OCI-LY7 (cell line): ENCODE measurements around the gene CEP131. TPM values are rescaled to one million over a fixed set of nuclear protein-coding genes. Genes with fewer than 3 reads are reported as not detected.

Experiments used
- BruUV-seq: library from RNA; stranded (reverse); fragments of 400-500 nt; replicated peaks from 2 replicates; lab custom pipeline; 2021; lab: Mats Ljungman, UMichigan
- CTCF ChIA-PET: fragments of 300-600 bp; sonication (Branson Sonifier 250); formaldehyde crosslinking; loops from one replicate; lab custom pipeline; 2022; ENCODE audit warnings: antibody characterized with exemption; ENCODE audit not compliant: unreplicated experiment; lab: Charles Lee
- POLR2A ChIA-PET: fragments of 300-600 bp; sonication (Branson Sonifier 250); formaldehyde crosslinking; loops from one replicate; lab custom pipeline; 2022; ENCODE audit warnings: antibody characterized with exemption; lab: Charles Lee
- DNase-seq: peaks from one replicate; pipeline ENCODE4 v3.0.0-alpha.2; 2015; ENCODE audit warnings: low spot score
- H2AFZ ChIP-seq: fragments of 200-600 bp; sonication (generic), shearing (Covaris generic); 2 replicates; pipeline ENCODE4 v1.6.1; 2014; ENCODE audit warnings: mild to moderate bottlenecking, antibody characterized with exemption, low read length, moderate library complexity
- H3K27ac ChIP-seq: fragments of 200-600 bp; sonication (generic); 2 replicates; pipeline ENCODE4 v1.5.1; 2014; ENCODE audit warnings: mixed run types, low read depth, mild to moderate bottlenecking, moderate library complexity, low read length, inconsistent platforms; ENCODE audit not compliant: poor library complexity, severe bottlenecking
- H3K36me3 ChIP-seq: fragments of 200-600 bp; sonication (generic); 2 replicates; pipeline ENCODE4 v1.6.1; 2014; ENCODE audit warnings: mild to moderate bottlenecking, antibody characterized with exemption, low read length, moderate library complexity, mixed read lengths; ENCODE audit not compliant: insufficient read depth
- H3K4me1 ChIP-seq: fragments of 200-600 bp; sonication (generic); 2 replicates; pipeline ENCODE4 v1.5.1; 2014; ENCODE audit warnings: mild to moderate bottlenecking, low read length; ENCODE audit not compliant: insufficient read depth, poor library complexity, severe bottlenecking
- H3K4me2 ChIP-seq: fragments of 200-600 bp; sonication (generic); 2 replicates; pipeline ENCODE4 v1.6.1; 2014; ENCODE audit warnings: mild to moderate bottlenecking, low read length
- H3K4me3 ChIP-seq: fragments of 200-600 bp; sonication (generic); 2 replicates; pipeline ENCODE4 v1.5.1; 2014; ENCODE audit warnings: mild to moderate bottlenecking, low read depth, low read length; ENCODE audit not compliant: poor library complexity, severe bottlenecking
- H3K79me2 ChIP-seq: fragments of 200-600 bp; sonication (generic); 2 replicates; pipeline ENCODE4 v1.6.1; 2016; ENCODE audit warnings: low read depth, mild to moderate bottlenecking, low read length, moderate library complexity, mixed read lengths; ENCODE audit not compliant: insufficient read depth
- H3K9me2 ChIP-seq: fragments of 200-600 bp; sonication (generic); 2 replicates; pipeline ENCODE4 v1.6.1; 2016; ENCODE audit warnings: mild to moderate bottlenecking, low read length, mixed read lengths; ENCODE audit not compliant: insufficient read depth
- H3K9me3 ChIP-seq: fragments of 200-600 bp; sonication (generic); 2 replicates; pipeline ENCODE4 v1.6.1; 2014; ENCODE audit warnings: mild to moderate bottlenecking, mixed run types, low read length, mixed read lengths
- H4K20me1 ChIP-seq: fragments of 200-600 bp; sonication (generic); 2 replicates; pipeline ENCODE4 v1.6.1; 2014; ENCODE audit warnings: mild to moderate bottlenecking, antibody characterized with exemption, low read length, moderate library complexity, mixed read lengths; ENCODE audit not compliant: insufficient read depth
- CTCF ChIP-seq: fragments of 200-600 bp; sonication (generic); conservative IDR thresholded peaks from 2 replicates; pipeline ENCODE4 v1.5.1; 2014; ENCODE audit warnings: mild to moderate bottlenecking, antibody characterized with exemption, low read length, moderate library complexity, mixed read lengths
- EZH2phosphoT487 ChIP-seq: fragments of 200-600 bp; sonication (generic); IDR thresholded peaks from 2 replicates; pipeline ENCODE4 v1.6.1; 2018; ENCODE audit warnings: low read depth, borderline replicate concordance, mild to moderate bottlenecking, mixed run types, antibody characterized with exemption, low read length, moderate library complexity, mixed read lengths
- intact Hi-C: fragments of 100-400 bp; cut with micrococcal nuclease; formaldehyde crosslinking; loops from one replicate; pipeline ENCODE4 v1.10.0; 2022; ENCODE audit not compliant: unreplicated experiment
- total RNA-seq, 2 experiments: library from RNA; depleted of rRNA in 1 of 2; stranded (reverse); fragments of >200 nt in 1 of 2; shearing (Covaris generic) in 1 of 2; gene quantifications; 2 replicates each; pipeline ENCODE4 v1.2.3, GENCODE V29; 2014 to 2022

Gene CEP131
- total RNA-seq, 2 experiments from 2014 or later = 32.9 to 38.6 TPM

GRCh38 chr17:81249223-81250040 is 26.7 kb upstream of the CEP131 start:
- no peaks in the 10 kb centered on the region for H3K9me3 ChIP-seq
- peak overlapping the region; percentile 94 for H3K27ac ChIP-seq
- intact Hi-C loops = no loop called here
- H3K9me2 ChIP-seq = no peaks in the 10 kb centered on the region
- peak overlapping the region; percentile 76 for H3K4me2 ChIP-seq
- H3K36me3 ChIP-seq = peaks cover 28% of the 10 kb centered on the region
- CTCF ChIA-PET = no interaction called here
- TF ChIP-seq EZH2phosphoT487 (no peak), CTCF (no peak)
- DNase-seq = peak; percentile 26
- BruUV-seq = no TSS peak
- H4K20me1 ChIP-seq = no peaks in the 10 kb centered on the region
- H2AFZ ChIP-seq = no peak overlapping the region
- peak overlapping the region; percentile 57 for H3K4me3 ChIP-seq
- peaks cover 49% of the 10 kb centered on the region for H3K4me1 ChIP-seq
- H3K79me2 ChIP-seq = no peaks in the 10 kb centered on the region
- POLR2A ChIA-PET = no interaction called here

DNA sequence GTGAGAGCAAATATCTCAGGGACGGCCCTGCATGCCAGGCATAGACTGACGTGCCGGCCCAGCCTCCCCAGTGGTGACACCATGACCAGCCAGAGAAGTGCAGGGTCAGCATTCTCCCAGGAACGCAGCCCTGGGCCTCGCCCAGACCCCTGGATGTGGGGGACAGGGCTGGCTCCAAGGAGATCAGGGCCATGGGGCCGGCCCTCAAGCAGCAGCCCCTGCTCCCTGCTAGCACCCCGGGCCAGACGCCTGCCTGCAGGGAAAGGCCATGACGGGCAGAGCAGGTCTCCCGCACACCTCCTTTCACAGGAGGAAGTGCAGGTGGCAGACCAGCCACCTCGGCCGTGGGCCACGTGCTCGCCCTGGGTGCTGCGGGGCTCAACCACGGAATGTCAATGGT is 25.9 kb upstream of the CEP131 start:
- ChIA-PET POLR2A (no interaction called here), CTCF (no interaction called here)
- H3K79me2 ChIP-seq = no peaks in the 10 kb centered on the region
- no peak for TF ChIP-seq EZH2phosphoT487
- TF ChIP-seq CTCF = no peak
- H3K9me2 ChIP-seq = no peaks in the 10 kb centered on the region
- DNase-seq = no peak
- BruUV-seq = no TSS peak
- no peak overlapping the region for H3K4me2 ChIP-seq
- H3K27ac ChIP-seq = no peak overlapping the region
- H3K9me3 ChIP-seq = no peaks in the 10 kb centered on the region
- H2AFZ ChIP-seq = no peak overlapping the region
- no peak overlapping the region for H3K4me3 ChIP-seq
- peaks cover 22% of the 10 kb centered on the region for H3K36me3 ChIP-seq
- H3K4me1 ChIP-seq = peaks cover 53% of the 10 kb centered on the region
- intact Hi-C loops = no loop called here
- no peaks in the 10 kb centered on the region for H4K20me1 ChIP-seq

DNA sequence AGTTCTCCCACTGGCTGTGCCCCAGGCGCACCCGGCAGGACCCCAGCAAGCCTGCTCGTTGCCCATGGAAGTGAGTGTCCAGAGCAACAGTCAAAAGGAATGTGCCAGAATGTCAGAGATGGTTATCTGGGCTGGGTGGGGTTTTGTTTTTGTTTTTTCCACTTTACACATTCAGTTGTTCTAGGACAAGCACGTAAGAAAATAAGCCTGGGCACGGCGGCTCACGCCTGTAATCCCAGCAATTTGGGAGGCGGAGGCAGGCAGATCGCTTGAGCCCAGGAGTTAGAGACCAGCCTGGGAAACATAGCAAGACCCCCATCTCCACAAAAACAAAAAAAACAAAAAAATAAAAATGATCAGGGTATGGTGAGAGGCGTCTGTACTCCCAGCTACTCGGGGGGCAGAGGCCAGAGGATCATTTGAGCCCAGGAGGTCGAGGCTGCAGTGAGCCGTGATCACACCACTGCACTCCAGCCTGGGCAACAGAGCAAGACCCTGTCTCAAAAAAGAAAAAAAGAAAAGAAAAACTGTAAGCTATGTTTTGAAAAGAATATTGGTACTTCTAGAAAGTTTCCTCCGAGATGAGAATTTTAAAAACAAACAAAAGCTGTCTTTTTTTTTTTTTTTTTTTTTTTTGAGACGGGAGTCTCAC is 24.7 kb upstream of the CEP131 start:
- TF ChIP-seq EZH2phosphoT487 = no peak
- no peak for TF ChIP-seq CTCF
- Histone ChIP-seq H3K9me3 (no peaks in the 10 kb centered on the region), H3K36me3 (peaks cover 32% of the 10 kb centered on the region), H3K79me2 (no peaks in the 10 kb centered on the region), H3K4me3 (no peak overlapping the region), H4K20me1 (no peaks in the 10 kb centered on the region), H3K4me1 (peaks cover 45% of the 10 kb centered on the region), H3K27ac (no peak overlapping the region), H3K4me2 (no peak overlapping the region), H3K9me2 (no peaks in the 10 kb centered on the region), H2AFZ (no peak overlapping the region)
- CTCF ChIA-PET = no interaction called here
- intact Hi-C loops = no loop called here
- POLR2A ChIA-PET = interaction anchor here (0.6 to 0.7 kb wide), 3 partner anchors 100 to 1285 kb away, joined by 3 to 5 read pairs (median 3); no protein-coding TSS in a partner anchor
- DNase-seq = no peak
- TSS peak; percentile 72 for BruUV-seq
